Loucy (cell line): ENCODE data around the gene CATSPER1.

Experiments
- CTCF ChIP-seq: fragments of 200-600 bp; sonication (generic); conservative IDR thresholded peaks from 2 replicates; pipeline ENCODE4 v1.5.1; 2014; ENCODE audit warnings: mild to moderate bottlenecking, antibody characterized with exemption, low read length
- EZH2phosphoT487 ChIP-seq: fragments of 200-600 bp; IDR thresholded peaks from 2 replicates; pipeline ENCODE4 v1.6.1; 2018; ENCODE audit warnings: antibody characterized with exemption, mild to moderate bottlenecking, moderate library complexity, borderline replicate concordance

- TF ChIP-seq CTCF, result no peak
- no peak for TF ChIP-seq EZH2phosphoT487
These were observed 14.4 kb downstream of the CATSPER1 start, which contains the start of gene CST6 for GRCh38 chr11:66011785-66012303.
